ENCODE data around the gene CXCR6. TPM values are rescaled to one million over a fixed set of nuclear protein-coding genes. Genes with fewer than 3 reads are reported as not detected.

The CXCR6 gene
- total RNA-seq, 1 donor from 2014 or later: not detected

- Mint-ChIP-seq H3K4me1 (ENCODE audit: unreplicated experiment) (peaks cover 3% of the 10 kb centered on the region), H3K9me3 (ENCODE audit: unreplicated experiment) (no peaks in the 10 kb centered on the region), H3K27me3 (ENCODE audit: unreplicated experiment) (no peaks in the 10 kb centered on the region), H3K27ac (ENCODE audit: unreplicated experiment) (peak overlapping the region; percentile 33), H3K4me3 (ENCODE audit: unreplicated experiment) (no peak overlapping the region), H3K36me3 (ENCODE audit: unreplicated experiment) (peaks cover 46% of the 10 kb centered on the region)
- DNase-seq (ENCODE audit: extremely low spot score, unreplicated experiment): no peak
- no peak for TF ChIP-seq CTCF (IDR thresholded peaks at IDR 0.05)
Measured at GRCh38 chr3:45972534-45973402, 29.5 kb downstream of the CXCR6 start.

- TF ChIP-seq CTCF (IDR thresholded peaks at IDR 0.05): no peak
- no peak overlapping the region for H3K27ac Mint-ChIP-seq (ENCODE audit: unreplicated experiment)
- H3K36me3 Mint-ChIP-seq (ENCODE audit: unreplicated experiment): peaks cover 53% of the 10 kb centered on the region
- H3K4me1 Mint-ChIP-seq (ENCODE audit: unreplicated experiment): peaks cover 3% of the 10 kb centered on the region
- H3K9me3 Mint-ChIP-seq (ENCODE audit: unreplicated experiment): no peaks in the 10 kb centered on the region
- H3K4me3 Mint-ChIP-seq (ENCODE audit: unreplicated experiment): no peak overlapping the region
- DNase-seq (ENCODE audit: extremely low spot score, unreplicated experiment): no peak
- H3K27me3 Mint-ChIP-seq (ENCODE audit: unreplicated experiment): no peaks in the 10 kb centered on the region
Measured at GRCh38 chr3:45974686-45975085, 31.4 kb downstream of the CXCR6 start.

DNA sequence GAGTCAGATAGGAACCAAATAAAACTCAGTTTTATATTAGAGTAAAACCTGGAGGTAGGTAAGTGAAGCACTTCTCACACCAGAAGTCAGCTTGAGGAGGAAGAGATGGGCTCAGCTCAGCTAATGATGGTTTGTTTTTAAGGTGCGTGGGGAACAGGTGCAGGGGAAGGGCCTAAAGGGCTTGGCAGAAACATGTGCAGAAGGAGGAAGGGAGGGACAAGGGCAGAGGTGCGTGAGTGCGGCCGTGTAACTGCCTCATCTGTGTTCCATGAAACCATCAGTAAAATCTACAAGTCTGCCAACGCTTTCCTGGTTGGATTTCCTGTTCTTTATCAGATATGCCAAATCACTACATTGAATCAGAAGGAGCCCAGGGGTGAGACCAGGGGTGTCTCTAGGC lies 32.4 kb downstream of the CXCR6 start:
- H3K27me3 Mint-ChIP-seq (ENCODE audit: unreplicated experiment): no peaks in the 10 kb centered on the region
- H3K9me3 Mint-ChIP-seq (ENCODE audit: unreplicated experiment): no peaks in the 10 kb centered on the region
- no peak overlapping the region for H3K27ac Mint-ChIP-seq (ENCODE audit: unreplicated experiment)
- no peak for DNase-seq (ENCODE audit: extremely low spot score, unreplicated experiment)
- no peak for TF ChIP-seq CTCF (IDR thresholded peaks at IDR 0.05)
- H3K4me1 Mint-ChIP-seq (ENCODE audit: unreplicated experiment): peaks cover 3% of the 10 kb centered on the region
- H3K36me3 Mint-ChIP-seq (ENCODE audit: unreplicated experiment): peaks cover 51% of the 10 kb centered on the region
- H3K4me3 Mint-ChIP-seq (ENCODE audit: unreplicated experiment): no peak overlapping the region

DNA sequence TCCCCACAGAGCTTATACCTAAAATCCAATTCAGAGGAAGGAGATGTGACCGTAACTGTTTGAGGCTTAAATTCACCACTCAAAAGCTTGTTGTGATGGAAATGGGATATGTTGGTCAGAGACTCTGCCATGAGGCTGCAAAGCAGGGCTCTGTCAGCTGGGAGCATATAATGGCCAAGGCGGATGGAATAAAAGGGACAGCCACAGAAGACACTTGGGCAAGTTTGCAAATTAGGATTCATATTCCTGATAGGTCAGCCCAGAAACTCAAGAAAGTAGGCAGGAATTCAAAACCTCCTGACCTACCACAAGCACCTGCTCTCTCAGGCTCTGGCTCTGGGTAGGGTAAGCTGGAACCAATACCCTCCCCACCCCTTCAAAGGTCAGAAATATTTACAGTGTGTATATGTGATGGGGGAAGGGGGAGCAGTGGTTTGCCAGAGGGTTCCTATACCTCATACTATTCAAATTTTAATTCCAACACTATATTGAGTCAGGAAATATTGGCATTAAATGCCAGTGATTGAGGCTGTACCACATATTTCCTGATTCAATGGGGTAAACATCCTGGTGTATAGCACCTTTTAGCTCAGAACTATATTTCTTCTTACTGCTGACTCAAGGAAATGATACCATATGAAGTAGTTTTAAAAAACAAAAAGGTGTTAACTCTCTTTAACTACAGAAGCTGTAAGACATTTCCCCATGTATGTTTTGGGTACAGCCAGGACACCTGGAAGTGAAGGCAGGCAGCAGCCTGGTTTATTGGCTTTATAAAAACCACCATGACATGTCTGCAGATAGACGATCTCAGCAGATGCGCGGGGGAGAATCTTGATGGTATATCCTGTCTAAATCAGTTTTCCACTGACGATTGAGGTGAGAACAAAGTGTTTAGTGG lies 33.2 kb downstream of the CXCR6 start:
- H3K27ac Mint-ChIP-seq (ENCODE audit: unreplicated experiment): no peak overlapping the region
- TF ChIP-seq CTCF (IDR thresholded peaks at IDR 0.05): no peak
- H3K4me1 Mint-ChIP-seq (ENCODE audit: unreplicated experiment): peaks cover 3% of the 10 kb centered on the region
- no peaks in the 10 kb centered on the region for H3K27me3 Mint-ChIP-seq (ENCODE audit: unreplicated experiment)
- no peak for DNase-seq (ENCODE audit: extremely low spot score, unreplicated experiment)
- H3K4me3 Mint-ChIP-seq (ENCODE audit: unreplicated experiment): no peak overlapping the region
- no peaks in the 10 kb centered on the region for H3K9me3 Mint-ChIP-seq (ENCODE audit: unreplicated experiment)
- peaks cover 53% of the 10 kb centered on the region for H3K36me3 Mint-ChIP-seq (ENCODE audit: unreplicated experiment)

All from osteocyte (in vitro differentiated cells).